Body of pancreas (tissue), 4 donors: ENCODE data around the gene RPN2. TPM values are rescaled to one million over a fixed set of nuclear protein-coding genes. Genes with fewer than 3 reads are reported as not detected.

Experiments
- ATAC-seq: fragments of 150-250 bp; one replicate; pipeline ENCODE4 v1.9.1; 2016
- DNase-seq, 4 donors: peaks; one replicate each; pipeline ENCODE4 v3.0.0-alpha.2; 2019
- H3K27ac ChIP-seq, 4 donors: fragments of 200-600 bp; sonication (generic); 1 replicate in 3 of 4; 2 replicates in 1 of 4; pipeline versions ENCODE4 v1.5.1 to v1.6.1; 2016 to 2019; ENCODE audit warnings: mild to moderate bottlenecking in 1 of 4, mixed read lengths in 1 of 4, moderate library complexity in 1 of 4
- H3K27me3 ChIP-seq, 2 donors: fragments of 200-600 bp; sonication (generic); one replicate each; pipeline ENCODE4 v1.6.0; 2016; ENCODE audit warnings: mild to moderate bottlenecking in 1 of 2
- H3K36me3 ChIP-seq, 2 donors: fragments of 200-600 bp; sonication (generic); replicated peaks in 1 of 2; 2 replicates each; pipeline ENCODE4 v1.5.1; 2016; ENCODE audit warnings: low read depth in 2 of 2; ENCODE audit not compliant: insufficient read depth in 1 of 2
- H3K4me1 ChIP-seq: fragments of 200-600 bp; sonication (generic); one replicate; pipeline ENCODE4 v1.6.0; 2016
- H3K4me3 ChIP-seq, 2 donors: fragments of 200-600 bp; sonication (generic); 1 replicate in 1 of 2; 2 replicates in 1 of 2; pipeline ENCODE4 v1.5.1; 2016 to 2019
- H3K9me3 ChIP-seq, 3 donors: fragments of 200-600 bp; sonication (generic); 1 replicate in 2 of 3; 2 replicates in 1 of 3; pipeline ENCODE4 v1.5.1; 2016
- CTCF ChIP-seq, 7 experiments: fragments of 450-650 bp in 4 of 7; fragments of 200-600 bp in 3 of 7; sonication (generic) in 3 of 7; IDR thresholded peaks; one replicate each; pipeline ENCODE4 v1.5.1; 2016 to 2019; ENCODE audit warnings: antibody characterized with exemption in 7 of 7
- POLR2A ChIP-seq, 3 donors: fragments of 450-650 bp; IDR thresholded peaks; one replicate each; pipeline ENCODE4 v1.6.1; 2016; ENCODE audit warnings: antibody characterized with exemption in 3 of 3, mild to moderate bottlenecking in 2 of 3
- WGBS, 2 donors: methylation state at CpG; one replicate each; pipeline ENCODE4 v1.1.5; 2017; 5-methylcytosine and 5-hydroxymethylcytosine counted together
- intact Hi-C: fragments of 100-400 bp; cut with DNase I; formaldehyde crosslinking; loops from one replicate; pipeline ENCODE4 v1.15.1; 2023
- total RNA-seq, 2 donors: library from RNA; depleted of rRNA; stranded (reverse); fragments of >200 nt; gene quantifications; one replicate each; pipeline ENCODE4 v1.1.0, GENCODE V29; 2016

Gene RPN2
- total RNA-seq, 2 donors from 2014 or later = 70.0 to 111 TPM

DNA sequence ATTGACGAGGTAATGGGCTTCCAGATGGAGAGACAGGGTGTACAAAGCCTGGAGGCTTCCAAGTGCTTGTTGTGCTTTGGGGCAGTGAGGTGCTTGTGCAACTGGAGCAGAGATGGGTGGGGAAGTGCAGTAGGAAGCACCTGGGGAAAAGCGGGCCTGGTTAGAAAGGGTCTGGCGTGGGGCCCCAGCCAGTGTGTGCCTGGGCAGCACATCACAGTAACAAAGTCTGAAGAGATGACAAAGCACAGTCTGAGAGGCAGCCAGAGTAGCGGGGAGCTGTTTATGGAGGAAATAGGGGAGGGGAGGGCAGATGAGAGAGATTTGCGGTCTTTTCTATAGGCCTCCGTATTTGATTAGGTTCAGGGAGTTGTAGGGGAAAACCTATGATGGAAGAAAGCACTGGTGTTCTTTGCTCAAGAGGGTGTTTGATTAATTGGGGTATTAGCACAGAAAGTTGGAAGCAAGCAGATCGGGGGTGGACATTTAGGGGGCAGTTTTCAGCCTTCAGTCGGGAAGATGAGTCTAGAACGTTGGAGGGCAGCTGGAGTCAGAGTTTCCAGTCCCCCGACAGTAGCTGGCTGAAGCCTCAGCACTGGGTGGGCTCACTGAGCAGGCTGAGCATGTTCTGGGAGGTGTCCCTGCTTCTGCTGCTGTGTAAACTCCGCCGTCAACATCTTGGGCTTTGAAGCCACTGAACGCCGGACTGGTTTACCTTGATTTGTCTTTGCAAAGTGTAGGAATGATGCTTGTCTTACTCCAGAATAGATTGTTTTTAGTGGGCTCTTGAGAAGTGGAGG, 15.7 kb downstream of the RPN2 start:
- WGBS, 2 donors = 51 to 52% methylated on average over 10 to 14 of the region's 14 CpGs
- DNase-seq = peak in 1 of 4 donors; percentile 10
- Histone ChIP-seq H3K36me3 (peaks cover 6 to 7% of the 10 kb centered on the region in 2 donors), H3K27me3 (no peaks in the 10 kb centered on the region), H3K4me1 (peaks cover 53% of the 10 kb centered on the region), H3K9me3 (no peaks in the 10 kb centered on the region), H3K27ac (no peak overlapping the region), H3K4me3 (no peak overlapping the region)
- no peak for ATAC-seq
- intact Hi-C loops = loop anchor here (5.0 kb wide), 1 partner anchor 337 kb away; no protein-coding TSS in a partner anchor
- TF ChIP-seq POLR2A (IDR thresholded peaks at IDR 0.05) = no peak
- no peak for TF ChIP-seq CTCF (IDR thresholded peaks at IDR 0.05)

DNA sequence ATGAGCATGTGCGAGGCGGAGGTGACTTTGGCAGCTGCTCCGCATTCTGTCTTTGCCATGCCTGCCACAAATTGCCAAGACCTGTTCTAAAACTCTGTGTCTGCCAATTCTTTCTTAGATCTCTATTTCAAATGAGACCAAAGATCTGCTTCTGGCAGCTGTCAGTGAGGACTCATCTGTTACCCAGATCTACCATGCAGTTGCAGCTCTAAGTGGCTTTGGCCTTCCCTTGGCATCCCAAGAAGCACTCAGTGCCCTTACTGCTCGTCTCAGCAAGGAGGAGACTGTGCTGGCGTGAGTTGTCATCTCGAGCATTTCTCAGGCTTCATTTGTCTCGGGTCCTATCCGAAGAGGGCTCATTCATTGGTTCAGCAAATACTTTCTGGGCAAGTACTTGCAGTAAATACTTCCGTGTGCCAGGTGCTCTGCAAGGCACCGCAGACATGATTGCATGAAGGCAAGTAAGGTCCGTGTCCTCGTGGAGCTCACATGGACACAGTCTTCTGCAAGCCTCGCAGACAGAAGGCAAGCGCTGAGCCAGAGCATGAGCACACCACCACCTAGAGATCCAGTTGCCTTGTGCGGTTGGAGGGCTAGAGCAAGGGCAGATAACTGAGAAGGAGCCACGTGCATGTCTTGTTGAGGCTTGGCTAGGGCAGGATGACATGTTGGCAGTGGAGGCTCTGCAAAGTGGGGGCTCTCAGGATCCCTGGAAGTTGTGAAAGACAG, 20.0 kb downstream of the RPN2 start:
- Histone ChIP-seq H3K27me3 (no peaks in the 10 kb centered on the region), H3K9me3 (no peaks in the 10 kb centered on the region), H3K36me3 (peaks cover 11 to 21% of the 10 kb centered on the region in 2 donors), H3K27ac (no peak overlapping the region), H3K4me3 (no peak overlapping the region), H3K4me1 (peaks cover 20% of the 10 kb centered on the region)
- peak in 1 of 4 donors; percentile 6 for DNase-seq
- no peak for ATAC-seq
- no peak for TF ChIP-seq CTCF (IDR thresholded peaks at IDR 0.05)
- TF ChIP-seq POLR2A (IDR thresholded peaks at IDR 0.05) = no peak
- 70 to 73% methylated on average over 11 to 16 of the region's 16 CpGs for WGBS, 2 donors
- intact Hi-C loops = loop anchor here (5.0 kb wide), 1 partner anchor 333 kb away; no protein-coding TSS in a partner anchor

- intact Hi-C loops = no loop called here
- Histone ChIP-seq H3K4me1 (peaks cover 11% of the 10 kb centered on the region), H3K4me3 (no peak overlapping the region), H3K9me3 (no peaks in the 10 kb centered on the region), H3K27ac (no peak overlapping the region), H3K36me3 (peaks cover 11 to 33% of the 10 kb centered on the region in 2 donors), H3K27me3 (no peaks in the 10 kb centered on the region)
- ATAC-seq = no peak
- 86 to 91% methylated on average over 4 of the region's 4 CpGs for WGBS, 2 donors
- TF ChIP-seq POLR2A (IDR thresholded peaks at IDR 0.05) = no peak
- TF ChIP-seq CTCF (IDR thresholded peaks at IDR 0.05) = no peak
- DNase-seq = peak in 1 of 4 donors; percentile 0
These were observed 21.2 kb downstream of the RPN2 start for GRCh38 chr20:37200376-37200775.

- TF ChIP-seq CTCF (IDR thresholded peaks at IDR 0.05) (no peak), POLR2A (IDR thresholded peaks at IDR 0.05) (no peak)
- 91 to 92% methylated on average over 13 of the region's 13 CpGs for WGBS, 2 donors
- H3K27ac ChIP-seq = peak overlapping the region in 2 of 4 donors; percentile 66 to 68
- no peak overlapping the region for H3K4me3 ChIP-seq
- peaks cover 11 to 35% of the 10 kb centered on the region in 2 donors for H3K36me3 ChIP-seq
- peaks cover 5% of the 10 kb centered on the region for H3K4me1 ChIP-seq
- H3K27me3 ChIP-seq = no peaks in the 10 kb centered on the region
- no peaks in the 10 kb centered on the region for H3K9me3 ChIP-seq
- intact Hi-C loops = no loop called here
- ATAC-seq (no peak), DNase-seq (no peak)
These were observed 22.0 kb downstream of the RPN2 start for GRCh38 chr20:37200926-37201826.
